DMS153 treated with DMSO at 0.1 percent for 48 hours (cell line): ENCODE data around the gene LRFN2.

ENCODE experiments used
- DNase-seq: peaks from one replicate; lab custom pipeline; 2025; ENCODE audit not compliant: unreplicated experiment; lab: John Stamatoyannopoulos, UW

Gene LRFN2

GRCh38 chr6:40353197-40353966, 233.8 kb downstream of the LRFN2 start:
- DNase-seq, result no peak

- no peak for DNase-seq
Observed at GRCh38 chr6:40352527-40353170, 234.5 kb downstream of the LRFN2 start.

- no peak for DNase-seq
Observed at GRCh38 chr6:40352006-40352405, 235.2 kb downstream of the LRFN2 start.

GRCh38 chr6:40350747-40351217, 236.4 kb downstream of the LRFN2 start:
- DNase-seq, result no peak

GRCh38 chr6:40349901-40350746, 237.0 kb downstream of the LRFN2 start:
- DNase-seq, result no peak

- no peak for DNase-seq
Observed at GRCh38 chr6:40349123-40349900, 237.9 kb downstream of the LRFN2 start.

GRCh38 chr6:40348591-40348990, 238.6 kb downstream of the LRFN2 start:
- DNase-seq, result no peak

- no peak for DNase-seq
Observed at GRCh38 chr6:40347571-40348011, 239.6 kb downstream of the LRFN2 start.

GRCh38 chr6:40346246-40346645, 240.9 kb downstream of the LRFN2 start:
- no peak for DNase-seq

- no peak for DNase-seq
Observed at GRCh38 chr6:40344566-40345167, 242.5 kb downstream of the LRFN2 start.

- no peak for DNase-seq
Observed at GRCh38 chr6:40343877-40344565, 243.1 kb downstream of the LRFN2 start.

- DNase-seq, result no peak
Observed at GRCh38 chr6:40343318-40343876, 243.8 kb downstream of the LRFN2 start.

- DNase-seq, result no peak
Observed at GRCh38 chr6:40342723-40343122, 244.4 kb downstream of the LRFN2 start.

GRCh38 chr6:40341726-40342125, 245.4 kb downstream of the LRFN2 start:
- DNase-seq, result no peak
